ENCODE measurements around the gene APOO. TPM values are rescaled to one million over a fixed set of nuclear protein-coding genes. Genes with fewer than 3 reads are reported as not detected.

APOO gene
- polyA plus RNA-seq, 1 donor (not counting 4 experiments of a cell fraction or from before 2014, with no cell fraction given), result 22.7 TPM

DNA sequence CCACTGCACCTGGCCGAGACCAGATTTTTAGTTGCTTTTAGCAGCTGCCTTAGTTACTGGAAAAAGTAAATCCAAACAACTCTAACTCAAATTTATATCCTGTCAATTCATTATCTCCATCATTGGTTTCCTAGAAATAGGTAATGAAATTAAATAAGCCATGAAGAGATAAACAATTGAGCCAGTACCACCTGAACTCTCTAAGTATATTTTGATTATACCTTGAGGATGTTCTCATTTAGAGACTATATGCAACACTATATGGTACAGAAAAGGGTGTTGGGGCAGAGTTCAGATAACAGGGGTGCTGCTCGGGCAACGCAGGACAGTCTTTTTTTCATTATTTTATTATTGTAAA is 89.8 kb downstream of the APOO start:
- no peaks in the 10 kb centered on the region for H3K9me1 ChIP-seq (ENCODE audit: control insufficient read depth, extremely low read depth, insufficient read depth, low read length)
- H3K27me3 ChIP-seq (ENCODE audit: control insufficient read depth, extremely low read depth, insufficient read depth, low read length), result no peaks in the 10 kb centered on the region
- dilution Hi-C loops (cut with MboI; ENCODE audit: extremely low pct_ligation_motif_present, low sequenced_read_pairs), result no loop called here
- no peak overlapping the region for H3K4me3 ChIP-seq (ENCODE audit: control insufficient read depth in 2 of 3, extremely low read depth in 1 of 3, insufficient read depth in 2 of 3, low read depth in 1 of 3, low read length in 3 of 3)
- FAIRE-seq (no peak), DNase-seq (ENCODE audit: low read depth, low spot score) (no peak)
- no peak overlapping the region for H3K27ac ChIP-seq (ENCODE audit: control insufficient read depth, insufficient read depth, low read length)
- no peak overlapping the region for H2AFZ ChIP-seq (ENCODE audit: control insufficient read depth, low read length)
- no peak for TF ChIP-seq EZH2 (IDR thresholded peaks at IDR 0.05; ENCODE audit: low read length)
- TF ChIP-seq CTCF (optimal IDR thresholded peaks at IDR 0.05 in 1 of 3, IDR thresholded peaks at IDR 0.05 in 1 of 3, conservative IDR thresholded peaks at IDR 0.05 in 1 of 3; ENCODE audit: extremely low read depth in 1 of 3, insufficient read depth in 2 of 3, low read length in 3 of 3), result no peak
- H3K36me3 ChIP-seq (ENCODE audit: control insufficient read depth in 2 of 2, extremely low read depth in 1 of 2, insufficient read depth in 2 of 2, low read length in 2 of 2), result no peaks in the 10 kb centered on the region
- H3K9ac ChIP-seq (ENCODE audit: control insufficient read depth, extremely low read depth, insufficient read depth, low read length), result no peak overlapping the region
- no peak overlapping the region for H3K4me2 ChIP-seq (ENCODE audit: control insufficient read depth, extremely low read depth, insufficient read depth, low read depth, low read length)
- H3K9me3 ChIP-seq (ENCODE audit: control insufficient read depth, low read depth, low read length), result no peaks in the 10 kb centered on the region
- no peaks in the 10 kb centered on the region for H3K79me2 ChIP-seq (ENCODE audit: control insufficient read depth, insufficient read depth, low read length)
- H3K4me1 ChIP-seq (ENCODE audit: control insufficient read depth, extremely low read depth, insufficient read depth, low read length), result peaks cover 3% of the 10 kb centered on the region
- no peaks in the 10 kb centered on the region for H4K20me1 ChIP-seq (ENCODE audit: control insufficient read depth, extremely low read depth, insufficient read depth, low read length)

GRCh38 chrX:23816179-23816578 is 91.6 kb downstream of the APOO start:
- Histone ChIP-seq H2AFZ (ENCODE audit: control insufficient read depth, low read length) (no peak overlapping the region), H3K9me1 (ENCODE audit: control insufficient read depth, extremely low read depth, insufficient read depth, low read length) (no peaks in the 10 kb centered on the region), H3K9me3 (ENCODE audit: control insufficient read depth, low read depth, low read length) (no peaks in the 10 kb centered on the region), H4K20me1 (ENCODE audit: control insufficient read depth, extremely low read depth, insufficient read depth, low read length) (no peaks in the 10 kb centered on the region), H3K27ac (ENCODE audit: control insufficient read depth, insufficient read depth, low read length) (no peak overlapping the region), H3K4me1 (ENCODE audit: control insufficient read depth, extremely low read depth, insufficient read depth, low read length) (peaks cover 7% of the 10 kb centered on the region), H3K9ac (ENCODE audit: control insufficient read depth, extremely low read depth, insufficient read depth, low read length) (no peak overlapping the region), H3K36me3 (ENCODE audit: control insufficient read depth in 2 of 2, extremely low read depth in 1 of 2, insufficient read depth in 2 of 2, low read length in 2 of 2) (no peaks in the 10 kb centered on the region), H3K4me3 (ENCODE audit: control insufficient read depth in 2 of 3, extremely low read depth in 1 of 3, insufficient read depth in 2 of 3, low read depth in 1 of 3, low read length in 3 of 3) (no peak overlapping the region), H3K4me2 (ENCODE audit: control insufficient read depth, extremely low read depth, insufficient read depth, low read depth, low read length) (no peak overlapping the region), H3K79me2 (ENCODE audit: control insufficient read depth, insufficient read depth, low read length) (no peaks in the 10 kb centered on the region), H3K27me3 (ENCODE audit: control insufficient read depth, extremely low read depth, insufficient read depth, low read length) (no peaks in the 10 kb centered on the region)
- no peak for DNase-seq (ENCODE audit: low read depth, low spot score)
- dilution Hi-C loops (cut with MboI; ENCODE audit: extremely low pct_ligation_motif_present, low sequenced_read_pairs), result no loop called here
- TF ChIP-seq EZH2 (IDR thresholded peaks at IDR 0.05; ENCODE audit: low read length) (no peak), CTCF (optimal IDR thresholded peaks at IDR 0.05 in 1 of 3, IDR thresholded peaks at IDR 0.05 in 1 of 3, conservative IDR thresholded peaks at IDR 0.05 in 1 of 3; ENCODE audit: extremely low read depth in 1 of 3, insufficient read depth in 2 of 3, low read length in 3 of 3) (no peak)
- no peak for FAIRE-seq
